GM19023 (cell line): Measurements from ENCODE around the gene RUNX3.
"Not testable (repeated sequence)": the region's sequence is repeated elsewhere in the genome, so short reads cannot be mapped to it uniquely, and the experiment has no call there.

ENCODE experiments used
- ATAC-seq: cut with Tn5 transposase; IDR thresholded peaks from one replicate; pipeline ENCODE4 v1.9.1; 2021; ENCODE audit warnings: mild to moderate bottlenecking, moderate library complexity; ENCODE audit not compliant: unreplicated experiment

RUNX3 gene

DNA sequence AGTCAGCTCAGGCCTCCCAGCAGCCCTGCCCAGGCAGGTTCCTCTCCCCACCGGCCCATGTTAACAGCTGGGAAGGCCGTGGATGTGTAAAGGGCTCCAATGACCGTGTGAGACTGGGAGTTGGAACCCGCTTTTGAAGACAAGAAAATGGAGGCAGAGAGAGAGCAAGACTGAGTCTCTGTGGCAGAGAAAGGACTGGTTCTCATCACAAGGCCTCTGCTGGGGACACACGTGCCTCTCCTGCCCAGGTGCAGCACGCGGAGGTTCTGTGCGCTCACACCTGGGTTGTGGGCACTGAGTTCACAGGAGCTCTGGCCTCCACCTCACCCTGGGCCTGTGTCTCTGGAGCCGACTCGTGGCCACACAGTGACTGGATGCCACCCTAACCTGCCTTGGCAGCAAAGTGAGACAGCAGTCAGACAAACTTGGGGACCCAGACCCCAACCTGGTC is 27.0 kb downstream of the RUNX3 start:
- no peak for ATAC-seq

GRCh38 chr1:24902471-24902891 is 27.6 kb downstream of the RUNX3 start:
- ATAC-seq: no peak

DNA sequence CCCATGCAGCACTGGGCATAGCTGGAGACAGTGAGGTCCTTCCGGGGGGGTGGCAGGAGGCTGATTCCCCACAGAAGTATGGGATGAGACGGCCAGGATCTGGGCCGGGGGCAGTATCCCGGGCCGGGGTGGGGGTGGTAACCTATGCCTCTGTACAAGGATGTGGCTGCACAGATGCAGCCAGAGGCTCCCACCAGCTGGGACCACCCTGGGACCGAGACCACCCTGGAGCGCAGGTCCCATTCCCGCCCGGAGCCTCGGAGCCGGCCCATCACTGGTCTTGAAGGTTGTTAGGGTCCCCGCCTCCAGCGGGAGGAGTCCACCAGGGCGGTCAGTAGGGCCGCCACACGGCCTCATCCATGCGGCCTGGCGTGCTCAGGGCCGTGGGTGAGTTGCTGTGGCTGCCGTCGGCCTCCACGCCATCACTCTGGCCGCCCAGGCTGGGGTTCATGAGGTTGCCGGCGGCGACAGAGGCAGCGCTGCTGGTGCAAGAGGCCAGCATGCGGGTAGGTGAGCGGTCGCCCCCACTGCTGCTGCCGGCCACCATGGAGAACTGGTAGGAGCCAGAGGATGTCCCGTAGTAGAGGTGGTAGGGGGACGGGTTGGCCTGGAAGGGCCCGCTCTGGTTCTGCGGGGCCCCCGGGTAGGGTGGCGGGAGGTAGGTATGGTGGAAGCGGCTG is 28.1 kb downstream of the RUNX3 start:
- no peak for ATAC-seq

DNA sequence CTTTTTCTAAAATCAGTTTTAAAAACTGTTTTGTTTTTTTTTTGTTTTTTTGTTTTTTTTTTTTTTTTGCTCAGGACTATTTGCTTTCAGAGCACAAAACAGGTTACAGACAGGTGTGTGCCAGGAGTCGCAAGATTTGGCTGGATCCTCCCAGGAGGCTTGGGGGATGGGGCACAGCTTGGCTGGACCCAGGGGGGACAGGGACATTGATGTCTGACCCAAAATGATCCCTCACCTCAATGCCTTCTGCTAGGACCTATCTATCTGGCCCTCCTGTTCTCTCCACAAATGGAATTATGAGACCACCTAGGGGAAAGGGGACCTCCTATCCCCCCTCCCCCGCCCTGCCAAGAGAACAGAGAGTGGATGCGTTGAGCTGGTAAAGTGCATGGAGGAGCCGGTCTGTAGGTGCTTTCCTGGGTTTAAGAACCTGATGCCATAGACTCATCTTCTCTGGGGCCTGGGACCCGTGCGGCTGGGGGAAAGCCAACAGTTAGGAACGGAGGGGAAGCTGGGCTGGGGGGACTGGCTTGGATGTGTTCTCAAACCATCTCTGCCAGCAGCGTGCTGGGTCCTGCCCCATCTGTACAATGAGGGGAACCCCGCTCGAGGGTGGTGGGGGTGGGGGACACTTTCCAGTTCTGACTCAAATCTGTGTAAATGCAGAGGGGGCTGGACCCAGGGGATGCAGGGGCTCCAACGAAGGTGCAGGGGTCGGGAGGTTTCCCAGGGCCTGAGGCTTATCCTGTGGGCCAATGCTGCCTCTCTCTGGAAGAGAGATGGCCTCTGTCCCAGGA is 28.9 kb downstream of the RUNX3 start:
- ATAC-seq: no peak

DNA sequence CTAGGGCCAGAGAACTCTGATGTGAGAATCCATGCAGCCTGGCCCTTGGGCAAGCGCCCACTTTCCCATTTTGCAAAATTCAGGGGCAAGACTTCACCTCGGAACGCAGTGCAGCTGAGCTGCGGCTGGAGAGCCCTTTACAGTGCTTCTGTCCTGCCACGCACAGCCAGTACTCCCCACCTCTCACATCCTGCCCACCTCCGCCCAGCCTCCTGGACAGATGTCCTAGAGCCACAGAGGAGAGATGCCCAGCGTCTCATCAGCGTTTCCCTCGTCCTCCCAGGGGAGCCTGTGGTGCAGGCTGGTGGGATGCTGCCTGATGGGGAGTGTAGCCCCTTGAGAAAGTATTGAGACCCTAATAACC is 29.6 kb downstream of the RUNX3 start:
- no peak for ATAC-seq

DNA sequence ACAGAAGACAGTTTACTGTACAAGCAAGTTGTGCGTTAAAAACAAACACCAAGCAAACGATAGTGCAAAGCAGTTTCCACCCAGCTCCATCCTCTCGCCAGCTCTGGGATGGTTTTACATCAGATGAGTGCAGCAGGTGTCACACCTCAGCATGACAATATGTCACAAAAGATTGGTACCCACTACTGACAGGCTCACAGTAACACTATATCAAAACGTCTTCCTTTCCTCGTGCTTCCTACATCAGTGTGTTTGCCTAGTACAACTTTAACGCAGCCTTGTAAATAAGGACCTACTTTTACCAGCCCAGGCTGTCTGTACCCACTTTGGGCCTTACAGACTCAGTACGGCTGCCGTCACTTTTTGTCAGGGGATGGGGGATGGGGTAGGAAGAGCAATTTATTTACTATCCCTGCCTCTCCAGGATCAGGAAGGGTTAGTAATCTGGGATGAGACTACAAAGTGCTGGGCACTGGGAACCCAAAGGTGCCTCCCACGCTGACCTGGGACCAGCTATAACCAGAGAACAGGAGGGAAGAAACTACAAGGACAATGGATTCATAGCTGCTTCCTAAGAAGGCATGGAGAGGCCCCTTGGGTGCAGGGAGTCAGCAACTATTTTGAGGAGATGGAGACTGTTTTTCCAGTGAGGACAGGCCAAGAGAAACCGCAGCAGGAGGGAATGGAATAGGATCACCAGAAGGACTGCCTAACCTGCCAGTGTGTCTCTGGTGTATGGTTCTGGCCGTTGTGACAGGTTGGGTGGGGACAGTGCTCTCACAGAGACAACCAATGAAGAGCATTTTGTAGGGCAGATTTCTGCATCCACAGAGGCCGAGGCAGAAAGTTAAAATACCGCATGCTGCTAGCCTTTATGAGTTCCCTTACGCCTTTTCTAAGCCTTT is 30.2 kb downstream of the RUNX3 start:
- ATAC-seq: no peak

GRCh38 chr1:24898909-24899439 is 31.1 kb downstream of the RUNX3 start:
- ATAC-seq: no peak

DNA sequence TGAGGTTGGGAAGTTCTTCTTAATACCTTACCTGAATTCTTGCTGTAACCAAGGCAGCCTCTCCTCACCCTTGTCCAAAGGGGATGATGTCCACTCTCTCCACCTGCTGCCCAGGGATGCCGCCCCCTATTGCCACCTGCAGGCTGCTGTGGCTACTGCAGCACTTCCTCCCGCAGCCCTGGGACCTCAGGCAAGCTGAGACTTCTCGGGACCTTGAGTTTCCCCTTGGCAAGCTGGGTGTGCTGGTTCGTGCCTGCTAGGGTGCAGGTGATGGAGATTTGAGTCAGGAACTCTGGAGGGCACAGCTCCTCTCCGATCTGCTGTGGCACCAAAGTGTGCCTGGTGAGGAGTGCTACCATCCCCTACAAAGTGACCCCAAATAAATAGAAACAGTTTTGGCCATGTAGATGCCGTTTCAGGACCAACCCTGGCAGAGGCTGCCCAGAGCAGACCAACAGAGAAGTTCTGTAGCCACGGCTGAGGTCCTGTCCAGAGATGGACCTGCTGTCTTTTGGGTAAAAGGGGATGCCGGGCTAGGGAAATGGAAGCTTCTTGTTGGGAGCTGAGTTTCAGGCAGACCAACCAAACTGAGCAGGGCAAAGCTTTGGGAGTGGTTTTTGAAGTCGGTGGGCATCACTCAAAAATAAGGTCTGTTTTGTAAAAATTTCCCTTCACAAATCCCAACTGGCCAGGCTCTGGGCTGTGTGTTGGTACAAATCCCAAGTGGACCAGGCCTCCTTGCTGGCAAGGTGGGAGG is 31.7 kb downstream of the RUNX3 start:
- ATAC-seq: no peak

GRCh38 chr1:24897263-24898151 is 32.6 kb downstream of the RUNX3 start:
- no peak for ATAC-seq

GRCh38 chr1:24896596-24897262 is 33.3 kb downstream of the RUNX3 start:
- ATAC-seq: no peak

DNA sequence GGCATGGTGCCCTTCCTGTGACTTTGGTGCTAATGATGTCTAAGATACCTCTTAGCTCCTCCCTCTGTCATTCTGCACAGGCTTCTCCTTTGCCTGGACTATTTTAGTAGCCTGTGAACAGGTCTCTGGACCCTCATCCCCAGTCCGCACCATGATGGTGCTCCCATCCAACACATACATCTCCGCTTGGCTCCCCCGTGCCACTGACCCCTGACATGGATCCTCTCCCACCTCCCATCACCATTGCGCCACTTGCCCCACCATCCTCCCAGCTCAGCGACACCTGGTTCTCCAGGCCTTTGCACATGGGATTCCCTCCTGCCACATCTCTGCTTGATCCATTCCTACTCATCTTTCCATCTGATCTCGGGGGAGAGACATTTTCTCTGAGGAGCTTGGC is 33.9 kb downstream of the RUNX3 start:
- ATAC-seq: no peak

GRCh38 chr1:24895511-24895910 is 34.6 kb downstream of the RUNX3 start:
- ATAC-seq: no peak

- ATAC-seq: no peak
These were observed 36.1 kb downstream of the RUNX3 start for GRCh38 chr1:24894002-24894401.

DNA sequence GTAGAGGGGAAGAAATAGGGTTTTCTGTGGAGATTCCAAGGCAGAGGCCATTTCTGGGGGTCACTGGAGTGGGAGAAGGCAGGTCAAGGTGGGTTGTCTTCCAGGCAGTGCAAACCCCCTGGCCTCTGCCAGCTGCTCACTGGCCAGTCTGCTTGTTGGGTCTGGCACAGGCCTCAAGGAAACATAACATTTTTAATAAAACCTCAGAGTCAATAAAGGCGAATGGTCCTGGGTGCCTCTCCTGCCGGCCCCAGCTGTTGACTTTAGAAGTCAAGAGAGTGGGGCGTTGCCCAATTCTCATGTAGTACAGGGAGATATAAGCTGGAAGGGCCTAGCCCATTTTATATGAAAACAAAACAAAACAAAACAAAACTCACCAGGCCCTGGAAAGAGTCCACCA is 36.6 kb downstream of the RUNX3 start:
- no peak for ATAC-seq

GRCh38 chr1:24892188-24893153 is 37.6 kb downstream of the RUNX3 start:
- no peak for ATAC-seq

DNA sequence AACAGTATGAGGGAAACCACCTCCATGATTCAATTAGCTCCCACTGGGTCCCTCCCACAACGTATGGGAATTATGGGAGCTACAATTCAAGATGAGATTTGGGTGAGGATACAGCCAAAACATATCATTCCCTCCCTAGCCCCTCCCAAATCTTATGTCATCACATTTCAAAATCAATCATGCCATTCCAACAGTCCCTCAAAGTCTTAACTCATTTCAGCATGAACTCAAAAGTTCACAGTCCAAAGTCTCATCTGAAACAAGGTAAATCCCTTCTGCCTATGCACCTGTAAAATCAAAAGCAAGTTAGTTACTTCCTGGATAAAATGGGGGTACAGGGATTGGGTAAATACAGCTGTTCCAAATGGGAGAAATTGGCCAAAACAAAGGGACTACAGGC is 38.7 kb downstream of the RUNX3 start:
- ATAC-seq: not testable (repeated sequence)

DNA sequence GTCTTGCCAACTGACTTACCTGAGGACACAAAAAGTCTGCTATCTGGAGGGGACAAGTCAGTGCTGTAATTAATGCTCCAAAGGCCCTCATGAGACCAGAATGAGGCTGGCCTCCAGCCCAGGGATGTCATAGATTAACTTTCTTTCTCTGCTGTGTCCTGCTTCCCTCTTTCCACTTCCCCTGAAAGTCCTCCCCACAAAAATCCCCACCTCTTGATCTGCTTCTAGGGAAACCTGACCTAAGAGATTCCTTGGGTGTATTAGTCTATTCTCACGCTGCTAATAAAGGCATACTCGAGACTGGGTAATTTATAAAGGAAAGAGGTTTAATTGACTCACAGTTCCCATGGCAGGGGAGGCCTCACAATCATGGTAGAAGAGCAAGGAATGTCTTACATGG is 39.2 kb downstream of the RUNX3 start:
- no peak for ATAC-seq
